Uterus (tissue), 2 donors: ENCODE results near the gene KRT86.

Experiments used
- POLR2A ChIP-seq, 2 donors: fragments of 450-650 bp; IDR thresholded peaks; one replicate each; pipeline ENCODE4 v1.6.1; 2016; ENCODE audit warnings: antibody characterized with exemption in 2 of 2, mild to moderate bottlenecking in 1 of 2, moderate library complexity in 1 of 2
- TF ChIP-seq, protein P1 (sequence below), 4 experiments: fragments of 200-600 bp in 2 of 4; fragments of 450-650 bp in 2 of 4; sonication (generic) in 2 of 4; IDR thresholded peaks; one replicate each; pipeline ENCODE4 v1.5.1; 2016 to 2019; ENCODE audit warnings: antibody characterized with exemption in 4 of 4, mild to moderate bottlenecking in 2 of 4, moderate library complexity in 1 of 4

- TF ChIP-seq, protein P1, sequence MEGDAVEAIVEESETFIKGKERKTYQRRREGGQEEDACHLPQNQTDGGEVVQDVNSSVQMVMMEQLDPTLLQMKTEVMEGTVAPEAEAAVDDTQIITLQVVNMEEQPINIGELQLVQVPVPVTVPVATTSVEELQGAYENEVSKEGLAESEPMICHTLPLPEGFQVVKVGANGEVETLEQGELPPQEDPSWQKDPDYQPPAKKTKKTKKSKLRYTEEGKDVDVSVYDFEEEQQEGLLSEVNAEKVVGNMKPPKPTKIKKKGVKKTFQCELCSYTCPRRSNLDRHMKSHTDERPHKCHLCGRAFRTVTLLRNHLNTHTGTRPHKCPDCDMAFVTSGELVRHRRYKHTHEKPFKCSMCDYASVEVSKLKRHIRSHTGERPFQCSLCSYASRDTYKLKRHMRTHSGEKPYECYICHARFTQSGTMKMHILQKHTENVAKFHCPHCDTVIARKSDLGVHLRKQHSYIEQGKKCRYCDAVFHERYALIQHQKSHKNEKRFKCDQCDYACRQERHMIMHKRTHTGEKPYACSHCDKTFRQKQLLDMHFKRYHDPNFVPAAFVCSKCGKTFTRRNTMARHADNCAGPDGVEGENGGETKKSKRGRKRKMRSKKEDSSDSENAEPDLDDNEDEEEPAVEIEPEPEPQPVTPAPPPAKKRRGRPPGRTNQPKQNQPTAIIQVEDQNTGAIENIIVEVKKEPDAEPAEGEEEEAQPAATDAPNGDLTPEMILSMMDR (IDR thresholded peaks at IDR 0.05): no peak
- no peak for TF ChIP-seq POLR2A (IDR thresholded peaks at IDR 0.05)
Measured at GRCh38 chr12:52251367-52252051, 22.9 kb upstream of the KRT86 start.
